ENCODE measurements around the gene FAM216A. TPM values are rescaled to one million over a fixed set of nuclear protein-coding genes. Genes with fewer than 3 reads are reported as not detected.

The FAM216A gene
- total and polyA plus RNA-seq, 9 of the 15 experiments (the other 6 are each of a cell fraction or from before 2014, with no cell fraction given) = 17.2 to 96.9 (median 48.5) TPM

DNA sequence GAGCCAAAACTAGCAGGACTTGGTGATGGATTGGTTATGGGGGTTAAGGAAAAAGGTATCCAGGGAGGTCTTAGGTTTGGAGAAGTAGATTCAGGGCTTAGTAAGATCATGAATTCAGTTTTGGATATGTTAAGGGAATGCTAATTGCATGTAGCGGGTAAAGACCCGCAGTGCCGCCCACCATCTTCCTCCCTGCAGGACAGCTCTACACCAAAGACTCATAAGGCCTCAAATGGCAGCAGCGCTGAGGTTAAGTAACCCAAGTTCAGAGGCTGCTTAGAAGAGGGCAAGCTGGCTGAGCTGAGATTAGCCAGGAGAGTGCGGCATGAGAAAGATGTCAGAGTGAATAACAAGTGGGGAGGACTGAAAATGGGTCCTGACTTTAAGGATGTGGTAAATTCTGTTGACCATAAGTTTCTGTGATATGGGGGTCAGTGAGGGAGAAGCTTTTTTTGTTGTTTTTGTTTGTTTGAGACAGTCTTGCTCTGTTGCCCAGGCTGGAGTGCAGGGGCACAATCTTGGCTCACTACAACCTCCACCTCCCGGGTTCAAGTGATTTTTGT is 59.7 kb downstream of the FAM216A start (continued):
- TF ChIP-seq, protein P1, sequence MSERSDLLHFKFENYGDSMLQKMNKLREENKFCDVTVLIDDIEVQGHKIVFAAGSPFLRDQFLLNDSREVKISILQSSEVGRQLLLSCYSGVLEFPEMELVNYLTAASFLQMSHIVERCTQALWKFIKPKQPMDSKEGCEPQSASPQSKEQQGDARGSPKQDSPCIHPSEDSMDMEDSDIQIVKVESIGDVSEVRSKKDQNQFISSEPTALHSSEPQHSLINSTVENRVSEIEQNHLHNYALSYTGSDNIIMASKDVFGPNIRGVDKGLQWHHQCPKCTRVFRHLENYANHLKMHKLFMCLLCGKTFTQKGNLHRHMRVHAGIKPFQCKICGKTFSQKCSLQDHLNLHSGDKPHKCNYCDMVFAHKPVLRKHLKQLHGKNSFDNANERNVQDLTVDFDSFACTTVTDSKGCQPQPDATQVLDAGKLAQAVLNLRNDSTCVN (CRISPR knock-in tag; IDR thresholded peaks at IDR 0.05) = no peak
- TF ChIP-seq ESRRA (IDR thresholded peaks at IDR 0.05; ENCODE audit: borderline replicate concordance, low read depth) (no peak), DIDO1 (tag; IDR thresholded peaks at IDR 0.05; ENCODE audit: low read depth) (no peak), GTF2F1 (IDR thresholded peaks at IDR 0.05; ENCODE audit: low read depth, low read length) (no peak), YBX1 (IDR thresholded peaks at IDR 0.05) (no peak), NEUROD1 (IDR thresholded peaks at IDR 0.05; ENCODE audit: borderline replicate concordance, low read depth, low read length, partially characterized antibody) (no peak), SNIP1 (IDR thresholded peaks at IDR 0.05; ENCODE audit: low read depth) (no peak), MED1 (CRISPR knock-in tag; IDR thresholded peaks at IDR 0.05; ENCODE audit: borderline replicate concordance) (no peak)
- TF ChIP-seq, protein P2, sequence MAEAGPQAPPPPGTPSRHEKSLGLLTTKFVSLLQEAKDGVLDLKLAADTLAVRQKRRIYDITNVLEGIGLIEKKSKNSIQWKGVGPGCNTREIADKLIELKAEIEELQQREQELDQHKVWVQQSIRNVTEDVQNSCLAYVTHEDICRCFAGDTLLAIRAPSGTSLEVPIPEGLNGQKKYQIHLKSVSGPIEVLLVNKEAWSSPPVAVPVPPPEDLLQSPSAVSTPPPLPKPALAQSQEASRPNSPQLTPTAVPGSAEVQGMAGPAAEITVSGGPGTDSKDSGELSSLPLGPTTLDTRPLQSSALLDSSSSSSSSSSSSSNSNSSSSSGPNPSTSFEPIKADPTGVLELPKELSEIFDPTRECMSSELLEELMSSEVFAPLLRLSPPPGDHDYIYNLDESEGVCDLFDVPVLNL (CRISPR knock-in tag; IDR thresholded peaks at IDR 0.05; ENCODE audit: low read depth) = no peak

DNA sequence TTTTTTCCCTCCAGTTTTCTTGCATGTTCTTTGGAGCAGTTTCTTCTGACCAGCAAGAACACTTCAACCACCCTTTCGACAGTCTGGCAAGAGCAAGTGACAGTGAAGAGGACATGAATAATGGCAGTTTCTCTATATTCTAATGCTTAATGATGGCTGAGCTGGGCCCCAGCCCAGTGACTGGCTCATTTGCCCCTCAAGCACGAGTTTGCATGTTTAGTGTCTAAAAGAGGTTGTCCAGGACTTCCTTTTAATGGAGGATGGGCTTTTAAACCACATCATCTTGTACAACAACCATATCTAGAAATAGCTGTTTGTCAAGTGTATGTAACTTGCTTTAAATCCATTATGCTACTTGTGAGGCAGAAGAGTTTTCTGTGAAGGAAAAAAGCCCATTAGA is 61.9 kb downstream of the FAM216A start:
- no peaks in the 10 kb centered on the region for H3K27me3 ChIP-seq (ENCODE audit: control insufficient read depth in 2 of 2, insufficient read depth in 2 of 2, low read length in 2 of 2)
- H3K9me3 ChIP-seq (replicated peaks; ENCODE audit: control insufficient read depth, insufficient read depth, low read depth, low read length) = no peaks in the 10 kb centered on the region
- no TSS peak for BruUV-seq (replicated peaks)
- 78% methylated on average over 2 of the region's 2 CpGs for WGBS (ENCODE audit: insufficient coverage, low coverage, missing lambda C conversion rate)
- no peak for TF ChIP-seq SETDB1 (IDR thresholded peaks at IDR 0.05; ENCODE audit: low read length)
- TF ChIP-seq THRAP3 (IDR thresholded peaks at IDR 0.05; ENCODE audit: borderline replicate concordance) = no peak
- no peak for TF ChIP-seq SRSF3 (IDR thresholded peaks at IDR 0.05; ENCODE audit: insufficient read depth, low read length)
- no peak for TF ChIP-seq TAF7 (tag; IDR thresholded peaks at IDR 0.05)
- TF ChIP-seq ZNF174 (CRISPR knock-in tag; IDR thresholded peaks at IDR 0.05) = no peak
- no peak for TF ChIP-seq MTA1 (IDR thresholded peaks at IDR 0.05; ENCODE audit: borderline replicate concordance)
- peaks cover 31% of the 10 kb centered on the region for H3K36me3 ChIP-seq (ENCODE audit: control insufficient read depth, insufficient read depth, low read length)
- no peak overlapping the region for H3K4me2 ChIP-seq (ENCODE audit: insufficient read depth, low read length)
- no peaks in the 10 kb centered on the region for H3K9me1 ChIP-seq (ENCODE audit: control insufficient read depth, insufficient read depth, low read length)
- no peak overlapping the region for H3K27ac ChIP-seq (ENCODE audit: extremely low read depth, low read depth, low read length)
- ChIA-PET CTCF (ENCODE audit: low intra/inter-chr PET ratio) (no interaction called here), POLR2A (no interaction called here)
- no peak overlapping the region for H3K4me3 ChIP-seq
- FAIRE-seq (no peak), DNase-seq (ENCODE audit: extremely low read depth in 1 of 4, low spot score in 3 of 4) (no peak), ATAC-seq (no peak)
- no peak overlapping the region for H2AFZ ChIP-seq (ENCODE audit: low read depth, low read length)
- H3K79me2 ChIP-seq (ENCODE audit: control insufficient read depth, insufficient read depth, low read length) = no peaks in the 10 kb centered on the region
- H3K4me1 ChIP-seq (replicated peaks in 1 of 2; ENCODE audit: control insufficient read depth in 2 of 2, insufficient read depth in 2 of 2, low read length in 2 of 2) = no peaks in the 10 kb centered on the region
- in situ Hi-C loops (cut with MboI) (no loop called here), intact Hi-C loops (cut with micrococcal nuclease) (no loop called here)
- H4K20me1 ChIP-seq (replicated peaks; ENCODE audit: control insufficient read depth, insufficient read depth, low read length) = no peaks in the 10 kb centered on the region
- H3K9ac ChIP-seq (ENCODE audit: insufficient read depth in 1 of 2, low read depth in 2 of 2, low read length in 2 of 2) = no peak overlapping the region

Data from K562 (cell line).